CD4-positive, CD25-positive, alpha-beta regulatory T cell (primary cell): ENCODE measurements around the gene PALLD. TPM values are rescaled to one million over a fixed set of nuclear protein-coding genes. Genes with fewer than 3 reads are reported as not detected.

Source experiments
- ATAC-seq, 2 donors: fragments of 150-1000 bp; cut with Tn5 transposase; one replicate each; pipeline ENCODE4 v1.10.0; 2021; ENCODE audit warnings: low read depth in 2 of 2, moderate number of reproducible peaks in 2 of 2, moderate library complexity in 1 of 2
- DNase-seq, 3 donors: peaks; one replicate each; pipeline versions ENCODE4 v3.0.0 to v3.0.0-alpha.2; 2012 to 2022; ENCODE audit warnings: mixed read lengths in 1 of 3
- H3K27ac ChIP-seq: one replicate; pipeline ENCODE4 v1.7.0; 2013; ENCODE audit warnings: mild to moderate bottlenecking, low read length; ENCODE audit not compliant: insufficient read depth, poor library complexity, severe bottlenecking
- H3K27me3 ChIP-seq: one replicate; pipeline ENCODE4 v1.7.0; 2013; ENCODE audit warnings: low read length; ENCODE audit not compliant: control insufficient read depth, insufficient read depth
- H3K36me3 ChIP-seq: one replicate; pipeline ENCODE4 v1.7.0; 2013; ENCODE audit warnings: mild to moderate bottlenecking, low read length, moderate library complexity; ENCODE audit not compliant: control insufficient read depth, insufficient read depth
- H3K4me1 ChIP-seq: 2 replicates; pipeline ENCODE4 v1.7.0; 2013; ENCODE audit warnings: mild to moderate bottlenecking, low read length; ENCODE audit not compliant: insufficient read depth, control insufficient read depth, poor library complexity, severe bottlenecking
- H3K4me3 ChIP-seq: one replicate; pipeline ENCODE4 v1.7.0; 2013; ENCODE audit warnings: low read depth, mild to moderate bottlenecking, low read length, moderate library complexity
- H3K9me3 ChIP-seq, 2 experiments: 1 replicate in 1 of 2; 2 replicates in 1 of 2; pipeline ENCODE4 v1.7.0; 2013; ENCODE audit warnings: low read length in 2 of 2, mild to moderate bottlenecking in 1 of 2, moderate library complexity in 1 of 2; ENCODE audit not compliant: control insufficient read depth in 2 of 2
- H3K27ac Mint-ChIP-seq, 3 donors: one replicate each; pipeline ENCODE4 v1.8.0; 2020 to 2022; ENCODE audit warnings: mild to moderate bottlenecking in 3 of 3, mixed read lengths in 3 of 3, moderate library complexity in 2 of 3
- H3K27me3 Mint-ChIP-seq: one replicate; pipeline ENCODE4 v1.8.0; 2022; ENCODE audit warnings: mild to moderate bottlenecking, mixed read lengths
- H3K36me3 Mint-ChIP-seq: one replicate; pipeline ENCODE4 v1.8.0; 2020; ENCODE audit warnings: mixed read lengths
- H3K4me1 Mint-ChIP-seq, 4 donors: one replicate each; pipeline ENCODE4 v1.8.0; 2020 to 2022; ENCODE audit warnings: mixed read lengths in 4 of 4, mild to moderate bottlenecking in 1 of 4
- H3K4me3 Mint-ChIP-seq, 4 donors: one replicate each; pipeline ENCODE4 v1.8.0; 2020 to 2022; ENCODE audit warnings: mild to moderate bottlenecking in 4 of 4, mixed read lengths in 4 of 4, moderate library complexity in 3 of 4
- H3K9me3 Mint-ChIP-seq, 7 donors: one replicate each; pipeline ENCODE4 v1.8.0; 2020 to 2022; ENCODE audit warnings: mixed read lengths in 7 of 7, mild to moderate bottlenecking in 3 of 7, moderate library complexity in 2 of 7
- polyA plus RNA-seq, 4 donors: library from polyadenylated mRNA; unstranded; fragments of 300-500 nt; fragmentation: Illumina TruSeq; gene quantifications; one replicate each; pipeline ENCODE4 v1.2.3, GENCODE V29; 2021
- total RNA-seq: library from RNA; stranded (reverse); gene quantifications from one replicate; pipeline ENCODE4 v1.2.3, GENCODE V29; 2022

Gene PALLD
- total and polyA plus RNA-seq, 5 donors from 2014 or later = 0.37 to 1.9 (median 0.76) TPM; not detected in 1

DNA sequence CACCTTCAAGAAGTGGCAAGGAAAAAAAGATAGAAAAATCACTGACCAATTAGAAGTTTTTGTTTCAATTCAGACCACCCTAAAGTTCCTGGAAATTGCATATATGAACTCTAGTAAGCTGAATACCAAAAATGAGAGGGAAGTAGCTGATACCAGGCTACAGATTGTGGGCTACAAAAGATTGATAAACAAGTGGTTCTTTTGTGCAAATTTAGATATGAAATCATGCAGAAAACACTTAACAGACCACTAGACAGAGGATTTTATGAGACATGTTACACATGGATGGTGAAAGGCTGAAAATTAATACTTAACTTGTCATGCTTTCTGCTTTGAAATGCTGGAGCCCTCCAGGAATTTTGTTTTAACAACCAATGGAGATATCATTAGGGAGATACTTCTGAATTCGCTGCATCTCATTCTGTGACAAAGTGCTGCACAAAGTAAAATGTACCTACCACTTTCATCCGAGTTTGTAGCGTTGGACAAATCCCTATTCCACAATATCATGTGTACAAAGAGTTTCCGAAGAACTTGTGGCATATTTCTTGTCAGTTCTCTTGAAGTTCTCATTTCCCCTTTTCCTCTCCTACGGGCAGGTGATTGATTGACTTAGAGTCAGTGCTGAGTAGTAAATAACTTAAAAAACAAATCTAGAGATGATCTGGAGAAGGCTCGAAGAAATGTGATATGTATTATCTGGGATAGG, 235.0 kb downstream of the PALLD start:
- H3K4me3 ChIP-seq = no peak overlapping the region
- ATAC-seq = no peak
- H3K27me3 Mint-ChIP-seq = peaks cover 4% of the 10 kb centered on the region

DNA sequence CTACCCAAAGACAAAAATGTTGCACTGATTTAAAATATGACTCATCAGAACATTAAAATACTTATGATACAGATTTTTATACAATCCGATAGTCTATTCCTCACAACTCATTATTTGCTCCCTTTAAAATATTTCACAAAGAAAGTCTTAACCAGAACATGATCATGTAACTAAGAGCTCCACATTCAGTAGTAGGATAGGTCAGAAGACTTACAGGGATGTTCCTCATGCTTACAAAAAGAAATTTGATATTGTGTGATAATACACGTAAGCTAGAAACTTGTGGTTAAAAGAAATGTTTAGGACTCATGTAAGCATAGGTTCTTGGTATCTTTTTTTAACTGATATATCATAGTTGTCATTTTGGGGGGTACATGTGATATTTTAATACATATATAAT, 235.9 kb downstream of the PALLD start:
- Mint-ChIP-seq H3K27me3 (peaks cover 4% of the 10 kb centered on the region), H3K9me3 (peaks cover 0 to 3% (median 1%) of the 10 kb centered on the region in 7 donors), H3K27ac (no peak overlapping the region), H3K4me3 (no peak overlapping the region), H3K4me1 (no peaks in the 10 kb centered on the region), H3K36me3 (no peaks in the 10 kb centered on the region)
- H3K27ac ChIP-seq = no peak overlapping the region
- no peak for ATAC-seq
- DNase-seq = no peak
- H3K4me3 ChIP-seq = no peak overlapping the region
- no peaks in the 10 kb centered on the region for H3K27me3 ChIP-seq
- H3K36me3 ChIP-seq = no peaks in the 10 kb centered on the region
- H3K4me1 ChIP-seq = no peaks in the 10 kb centered on the region
- H3K9me3 ChIP-seq = no peaks in the 10 kb centered on the region

More for the DNA sequence above, 235.0 kb downstream of the PALLD start:
- no peak overlapping the region for H3K27ac Mint-ChIP-seq
- H3K4me1 Mint-ChIP-seq = no peaks in the 10 kb centered on the region
- Histone ChIP-seq H3K27me3 (no peaks in the 10 kb centered on the region), H3K9me3 (no peaks in the 10 kb centered on the region), H3K27ac (no peak overlapping the region), H3K4me1 (no peaks in the 10 kb centered on the region), H3K36me3 (no peaks in the 10 kb centered on the region)
- H3K36me3 Mint-ChIP-seq = no peaks in the 10 kb centered on the region
- peaks cover 0 to 4% (median 1%) of the 10 kb centered on the region in 7 donors for H3K9me3 Mint-ChIP-seq
- no peak overlapping the region for H3K4me3 Mint-ChIP-seq
- no peak for DNase-seq

DNA sequence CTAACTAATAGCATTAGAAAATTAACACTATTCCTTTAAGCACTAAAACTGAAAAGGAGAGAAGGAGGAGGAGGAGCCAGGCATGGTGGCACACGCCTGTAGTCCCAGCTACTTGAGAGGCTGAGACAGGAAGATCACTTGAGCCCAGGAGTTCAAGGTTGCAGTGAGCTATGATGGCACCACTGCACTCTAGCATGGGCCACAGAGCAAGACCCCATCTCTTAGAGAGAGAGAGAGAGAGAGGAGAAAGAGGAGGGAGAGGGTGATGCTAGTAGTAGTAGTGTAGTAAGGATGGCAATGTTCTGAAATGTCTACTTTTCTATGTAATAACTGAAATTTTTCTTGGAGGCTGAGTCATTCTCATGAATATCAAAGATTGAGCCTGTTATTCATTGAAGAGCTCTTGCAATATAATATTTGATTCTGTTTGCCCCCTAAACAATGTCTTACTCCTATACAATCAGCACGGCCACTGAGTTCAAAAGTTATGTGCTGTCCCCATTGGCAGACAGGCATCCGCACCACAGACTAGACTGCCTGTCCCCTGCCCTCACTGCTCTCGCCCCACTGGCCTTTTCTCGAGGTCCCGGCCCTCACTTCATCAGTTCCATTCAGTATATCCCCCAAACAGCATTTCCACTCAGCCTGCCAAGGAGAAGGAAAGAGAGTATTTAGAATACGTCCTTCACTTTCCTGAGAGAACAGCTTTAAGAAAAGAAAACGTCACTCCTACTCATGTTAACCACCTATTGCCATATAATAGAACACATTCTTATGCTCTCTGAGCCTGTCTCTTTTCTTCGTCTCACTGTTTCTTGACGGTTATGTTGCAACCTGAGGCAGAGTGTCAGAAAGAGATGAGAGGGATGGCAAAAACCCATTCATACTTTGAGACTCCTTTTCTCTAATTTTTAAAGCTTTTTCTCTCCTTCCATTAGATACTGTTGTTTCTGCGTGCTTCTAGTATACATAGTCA, 238.1 kb downstream of the PALLD start:
- H3K27ac Mint-ChIP-seq = no peak overlapping the region
- peaks cover 0 to 2% (median 0%) of the 10 kb centered on the region in 7 donors for H3K9me3 Mint-ChIP-seq
- no peak overlapping the region for H3K27ac ChIP-seq
- peaks cover 4% of the 10 kb centered on the region for H3K27me3 Mint-ChIP-seq
- no peaks in the 10 kb centered on the region for H3K36me3 Mint-ChIP-seq
- no peaks in the 10 kb centered on the region for H3K36me3 ChIP-seq
- H3K4me1 ChIP-seq = no peaks in the 10 kb centered on the region
- no peaks in the 10 kb centered on the region for H3K9me3 ChIP-seq
- no peak overlapping the region for H3K4me3 Mint-ChIP-seq
- DNase-seq (no peak), ATAC-seq (no peak)
- H3K4me1 Mint-ChIP-seq = no peaks in the 10 kb centered on the region
- no peak overlapping the region for H3K4me3 ChIP-seq
- H3K27me3 ChIP-seq = no peaks in the 10 kb centered on the region

DNA sequence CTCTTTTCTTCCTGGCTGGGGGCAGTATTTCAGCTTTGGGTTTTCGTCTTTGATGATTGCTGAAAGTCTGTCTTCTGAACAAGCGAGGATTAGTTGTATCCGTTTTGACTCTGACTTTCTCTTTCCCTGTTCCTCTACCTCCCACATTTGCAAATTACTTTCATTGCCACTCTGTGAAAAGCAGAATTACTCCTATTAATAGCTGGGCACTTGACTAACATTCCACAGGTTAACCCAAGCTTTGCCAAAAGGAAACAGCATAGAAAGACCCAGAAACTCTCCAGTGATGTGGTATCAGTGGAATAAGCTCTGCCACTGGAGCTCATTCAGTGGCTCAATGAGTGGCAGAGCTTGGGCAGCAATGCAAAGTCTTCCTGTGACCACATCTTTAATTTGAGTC, 238.9 kb downstream of the PALLD start:
- peaks cover 4% of the 10 kb centered on the region for H3K27me3 Mint-ChIP-seq
- Histone ChIP-seq H3K27ac (no peak overlapping the region), H3K4me1 (no peaks in the 10 kb centered on the region), H3K4me3 (no peak overlapping the region), H3K9me3 (no peaks in the 10 kb centered on the region), H3K36me3 (no peaks in the 10 kb centered on the region), H3K27me3 (no peaks in the 10 kb centered on the region)
- no peaks in the 10 kb centered on the region for H3K4me1 Mint-ChIP-seq
- DNase-seq (no peak), ATAC-seq (no peak)
- H3K27ac Mint-ChIP-seq = no peak overlapping the region
- peaks cover 0 to 2% (median 0%) of the 10 kb centered on the region in 7 donors for H3K9me3 Mint-ChIP-seq
- no peak overlapping the region for H3K4me3 Mint-ChIP-seq
- H3K36me3 Mint-ChIP-seq = no peaks in the 10 kb centered on the region

DNA sequence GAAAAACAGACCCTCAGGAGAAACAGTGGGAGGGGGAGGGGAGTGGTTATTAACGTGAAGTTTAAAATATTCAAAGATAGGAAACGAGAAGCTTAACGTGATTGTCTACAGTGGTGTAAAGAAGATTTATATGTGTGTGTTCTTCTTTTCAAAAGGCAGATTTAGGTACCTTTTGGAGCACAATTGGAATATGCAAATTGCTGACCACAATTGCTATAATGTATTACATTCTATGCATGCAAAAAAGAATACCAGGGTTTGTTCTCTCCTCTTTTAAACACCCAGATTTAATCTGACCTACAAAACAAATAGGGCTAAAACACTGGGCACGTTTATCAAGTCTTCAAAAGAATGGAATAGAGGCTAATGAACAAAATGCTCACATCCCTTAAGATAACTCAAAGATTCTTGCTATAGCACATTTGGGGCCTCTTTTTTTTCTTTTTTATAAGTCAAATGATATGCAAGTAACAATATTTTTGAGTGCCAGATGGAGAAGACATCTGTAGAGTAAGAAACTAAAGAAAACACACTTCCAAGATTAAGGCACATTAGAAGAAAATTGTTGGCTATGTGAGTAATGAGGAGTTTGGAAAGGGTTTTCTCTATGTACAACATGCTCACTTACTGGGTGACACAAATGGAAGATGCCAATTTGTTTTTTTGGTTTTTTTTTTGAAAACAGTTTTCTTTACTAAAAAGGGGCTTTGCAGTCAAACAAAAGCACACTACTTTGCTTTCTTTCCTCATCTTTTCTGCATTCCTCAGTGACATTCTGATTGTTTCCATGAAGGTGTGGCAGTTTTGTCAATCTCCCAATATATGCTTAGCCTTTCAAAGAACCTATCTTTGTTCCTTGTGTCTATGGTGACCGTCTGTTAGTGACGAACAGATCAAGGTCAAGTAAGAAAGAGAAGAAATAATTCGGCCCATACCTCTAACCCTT, 240.3 kb downstream of the PALLD start:
- Mint-ChIP-seq H3K4me1 (no peaks in the 10 kb centered on the region), H3K4me3 (no peak overlapping the region), H3K27ac (no peak overlapping the region), H3K9me3 (peaks cover 0 to 2% (median 0%) of the 10 kb centered on the region in 7 donors), H3K36me3 (no peaks in the 10 kb centered on the region), H3K27me3 (peaks cover 4% of the 10 kb centered on the region)
- H3K36me3 ChIP-seq = no peaks in the 10 kb centered on the region
- ATAC-seq (no peak), DNase-seq (no peak)
- no peaks in the 10 kb centered on the region for H3K27me3 ChIP-seq
- H3K4me1 ChIP-seq = no peaks in the 10 kb centered on the region
- no peaks in the 10 kb centered on the region for H3K9me3 ChIP-seq
- H3K4me3 ChIP-seq = no peak overlapping the region
- H3K27ac ChIP-seq = no peak overlapping the region

DNA sequence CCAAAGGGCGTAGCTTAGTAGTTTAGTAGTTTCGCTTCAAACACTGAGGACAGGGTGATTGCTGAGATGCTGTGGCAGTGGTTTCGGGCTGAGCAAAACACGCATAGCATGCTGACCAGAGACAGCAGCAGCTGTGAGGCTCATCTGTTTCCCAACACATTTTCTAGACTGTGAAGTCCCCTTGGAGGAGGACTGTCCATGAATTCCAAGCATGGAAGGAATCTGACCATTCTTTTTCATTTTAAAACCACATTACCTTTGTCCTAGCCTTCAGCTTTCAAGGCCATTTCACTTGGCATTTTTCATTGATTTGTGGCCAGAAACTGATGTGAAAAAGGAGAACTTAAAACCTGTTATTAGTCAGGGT, 240.9 kb downstream of the PALLD start:
- Mint-ChIP-seq H3K4me3 (no peak overlapping the region), H3K4me1 (no peaks in the 10 kb centered on the region), H3K27ac (no peak overlapping the region), H3K27me3 (peaks cover 4% of the 10 kb centered on the region), H3K9me3 (peaks cover 0 to 3% (median 0%) of the 10 kb centered on the region in 7 donors), H3K36me3 (no peaks in the 10 kb centered on the region)
- Histone ChIP-seq H3K27me3 (no peaks in the 10 kb centered on the region), H3K4me1 (no peaks in the 10 kb centered on the region), H3K27ac (no peak overlapping the region), H3K4me3 (no peak overlapping the region), H3K9me3 (no peaks in the 10 kb centered on the region), H3K36me3 (no peaks in the 10 kb centered on the region)
- DNase-seq = no peak
- ATAC-seq = no peak

DNA sequence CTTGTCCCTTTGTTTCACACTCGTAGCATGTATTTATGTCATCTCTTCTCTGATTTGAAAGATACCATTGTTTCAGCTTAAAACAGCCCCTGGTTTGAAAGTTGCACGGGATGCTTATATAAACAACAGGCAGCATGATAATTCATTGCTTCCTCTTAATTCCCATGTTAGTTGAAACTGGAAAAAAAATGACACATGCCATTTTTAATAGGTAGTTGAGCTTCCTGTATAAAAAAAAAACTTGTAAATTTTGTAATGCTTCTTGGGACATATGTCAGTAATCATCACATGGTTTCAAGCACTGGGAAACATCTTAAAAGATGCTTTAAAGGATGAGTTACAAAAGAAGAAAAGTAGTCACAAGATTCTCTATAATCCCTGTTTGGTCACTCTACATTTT, 243.0 kb downstream of the PALLD start:
- H3K36me3 Mint-ChIP-seq = no peaks in the 10 kb centered on the region
- Histone ChIP-seq H3K9me3 (no peaks in the 10 kb centered on the region), H3K36me3 (no peaks in the 10 kb centered on the region), H3K27me3 (no peaks in the 10 kb centered on the region), H3K4me1 (no peaks in the 10 kb centered on the region), H3K4me3 (no peak overlapping the region), H3K27ac (no peak overlapping the region)
- DNase-seq = no peak
- no peak overlapping the region for H3K4me3 Mint-ChIP-seq
- peaks cover 4% of the 10 kb centered on the region for H3K27me3 Mint-ChIP-seq
- H3K4me1 Mint-ChIP-seq = no peaks in the 10 kb centered on the region
- H3K9me3 Mint-ChIP-seq = peaks cover 0 to 5% (median 0%) of the 10 kb centered on the region in 7 donors
- ATAC-seq = no peak
- no peak overlapping the region for H3K27ac Mint-ChIP-seq
